MM.1S (cell line): ENCODE measurements around the gene DCLK2.

Experiments
- DNase-seq: peaks from one replicate; pipeline ENCODE4 v3.0.0-alpha.2; 2015
- H2AFZ ChIP-seq: fragments of 300-600 bp; sonication (generic); 2 replicates; pipeline ENCODE4 v1.6.0; 2016; ENCODE audit warnings: antibody characterized with exemption, low read length
- H3F3A ChIP-seq: fragments of 300-600 bp; sonication (generic); 2 replicates; pipeline ENCODE4 v1.6.1; 2016; ENCODE audit warnings: mild to moderate bottlenecking, antibody characterized with exemption, low read length, moderate library complexity, mixed read lengths; ENCODE audit not compliant: insufficient read depth
- H3K27ac ChIP-seq: fragments of 300-600 bp; sonication (generic); 2 replicates; pipeline ENCODE4 v1.5.1; 2016; ENCODE audit warnings: mild to moderate bottlenecking, low read length
- H3K27me3 ChIP-seq: fragments of 300-600 bp; sonication (generic); replicated peaks from 2 replicates; pipeline ENCODE4 v1.6.0; 2016; ENCODE audit warnings: low read length; ENCODE audit not compliant: insufficient read depth
- H3K36me3 ChIP-seq: fragments of 300-600 bp; sonication (generic); replicated peaks from 2 replicates; pipeline ENCODE4 v1.6.1; 2016; ENCODE audit warnings: mild to moderate bottlenecking, low read length, mixed read lengths; ENCODE audit not compliant: insufficient read depth
- H3K4me1 ChIP-seq: fragments of 300-600 bp; sonication (generic); 2 replicates; pipeline ENCODE4 v1.6.1; 2016; ENCODE audit warnings: low read length, mixed read lengths
- H3K4me2 ChIP-seq: fragments of 300-600 bp; sonication (generic); 2 replicates; pipeline ENCODE4 v1.6.0; 2016; ENCODE audit warnings: low read depth, low read length
- H3K4me3 ChIP-seq: fragments of 300-600 bp; sonication (generic); 2 replicates; pipeline ENCODE4 v1.5.1; 2016; ENCODE audit warnings: low read length, mixed read lengths
- H3K79me2 ChIP-seq: fragments of 300-600 bp; sonication (generic); 2 replicates; pipeline ENCODE4 v1.6.1; 2016; ENCODE audit warnings: mixed run types, low read length, mixed read lengths
- H3K9ac ChIP-seq: fragments of 300-600 bp; sonication (generic); 2 replicates; pipeline ENCODE4 v1.6.1; 2016; ENCODE audit warnings: low read length, mixed read lengths
- H3K9me2 ChIP-seq: fragments of 300-600 bp; sonication (generic); replicated peaks from 2 replicates; pipeline ENCODE4 v1.6.1; 2016; ENCODE audit warnings: mild to moderate bottlenecking, low read length, mixed read lengths; ENCODE audit not compliant: insufficient read depth
- H3K9me3 ChIP-seq: fragments of 300-600 bp; sonication (generic); replicated peaks from 2 replicates; pipeline ENCODE4 v1.6.1; 2016; ENCODE audit warnings: mild to moderate bottlenecking, low read length, mixed read lengths; ENCODE audit not compliant: insufficient read depth
- H4K20me1 ChIP-seq: fragments of 300-600 bp; sonication (generic); 2 replicates; pipeline ENCODE4 v1.6.1; 2016; ENCODE audit warnings: mild to moderate bottlenecking, low read length, moderate library complexity, mixed read lengths; ENCODE audit not compliant: insufficient read depth
- CTCF ChIP-seq: fragments of 300-600 bp; sonication (generic); IDR thresholded peaks from 2 replicates; pipeline ENCODE4 v1.5.1; 2016; ENCODE audit warnings: antibody characterized with exemption, low read length, mixed read lengths
- EZH2 ChIP-seq: fragments of 300-600 bp; sonication (generic); optimal IDR thresholded peaks from 2 replicates; pipeline ENCODE3; 2017; ENCODE audit warnings: low read depth, mild to moderate bottlenecking, antibody characterized with exemption, low read length, mixed read lengths
- EZH2phosphoT487 ChIP-seq: fragments of 300-600 bp; sonication (generic); IDR thresholded peaks from 2 replicates; pipeline ENCODE4 v1.6.1; 2018; ENCODE audit warnings: antibody characterized with exemption, low read length

Gene DCLK2

GRCh38 chr4:150114641-150115040 is 36.4 kb downstream of the DCLK2 start:
- H3K9ac ChIP-seq, result no peak overlapping the region
- H3K27me3 ChIP-seq, result no peaks in the 10 kb centered on the region
- H3K27ac ChIP-seq, result no peak overlapping the region
- H3K4me3 ChIP-seq, result no peak overlapping the region
- H2AFZ ChIP-seq, result no peak overlapping the region
- no peak for TF ChIP-seq EZH2
- TF ChIP-seq EZH2phosphoT487, result no peak
- no peak for TF ChIP-seq CTCF
- H3K79me2 ChIP-seq, result no peaks in the 10 kb centered on the region
- no peaks in the 10 kb centered on the region for H3K9me3 ChIP-seq
- H3K4me2 ChIP-seq, result no peak overlapping the region
- no peaks in the 10 kb centered on the region for H4K20me1 ChIP-seq
- no peaks in the 10 kb centered on the region for H3F3A ChIP-seq
- no peaks in the 10 kb centered on the region for H3K9me2 ChIP-seq
- DNase-seq, result no peak
- H3K36me3 ChIP-seq, result no peaks in the 10 kb centered on the region
- no peaks in the 10 kb centered on the region for H3K4me1 ChIP-seq

- no peak overlapping the region for H3K27ac ChIP-seq
- no peak overlapping the region for H3K4me2 ChIP-seq
- no peak overlapping the region for H3K9ac ChIP-seq
- H3F3A ChIP-seq, result no peaks in the 10 kb centered on the region
- H3K9me3 ChIP-seq, result no peaks in the 10 kb centered on the region
- H3K79me2 ChIP-seq, result no peaks in the 10 kb centered on the region
- no peak overlapping the region for H2AFZ ChIP-seq
- H3K4me1 ChIP-seq, result no peaks in the 10 kb centered on the region
- no peaks in the 10 kb centered on the region for H4K20me1 ChIP-seq
- H3K9me2 ChIP-seq, result no peaks in the 10 kb centered on the region
- TF ChIP-seq EZH2 (no peak), EZH2phosphoT487 (no peak), CTCF (no peak)
- no peaks in the 10 kb centered on the region for H3K36me3 ChIP-seq
- DNase-seq, result no peak
- no peaks in the 10 kb centered on the region for H3K27me3 ChIP-seq
- H3K4me3 ChIP-seq, result no peak overlapping the region
Measured at GRCh38 chr4:150115851-150116250, 37.6 kb downstream of the DCLK2 start.

GRCh38 chr4:150116506-150116905 is 38.3 kb downstream of the DCLK2 start:
- Histone ChIP-seq H3K4me1 (no peaks in the 10 kb centered on the region), H3F3A (no peaks in the 10 kb centered on the region), H3K27ac (no peak overlapping the region), H3K9ac (no peak overlapping the region), H3K4me3 (no peak overlapping the region), H3K9me2 (no peaks in the 10 kb centered on the region), H4K20me1 (no peaks in the 10 kb centered on the region), H3K36me3 (no peaks in the 10 kb centered on the region), H3K27me3 (no peaks in the 10 kb centered on the region), H3K79me2 (no peaks in the 10 kb centered on the region), H3K9me3 (no peaks in the 10 kb centered on the region), H2AFZ (no peak overlapping the region), H3K4me2 (no peak overlapping the region)
- TF ChIP-seq EZH2phosphoT487 (no peak), EZH2 (no peak), CTCF (no peak)
- DNase-seq, result no peak

GRCh38 chr4:150117094-150117493 is 38.8 kb downstream of the DCLK2 start:
- Histone ChIP-seq H3K4me1 (no peaks in the 10 kb centered on the region), H3K4me2 (no peak overlapping the region)
- DNase-seq, result no peak

More at GRCh38 chr4:150117094-150117493, 38.8 kb downstream of the DCLK2 start:
- Histone ChIP-seq H3F3A (no peaks in the 10 kb centered on the region), H3K36me3 (no peaks in the 10 kb centered on the region), H4K20me1 (no peaks in the 10 kb centered on the region), H3K4me3 (no peak overlapping the region), H3K27ac (no peak overlapping the region), H3K9ac (no peak overlapping the region), H3K9me2 (no peaks in the 10 kb centered on the region), H3K9me3 (no peaks in the 10 kb centered on the region), H3K27me3 (no peaks in the 10 kb centered on the region), H3K79me2 (no peaks in the 10 kb centered on the region), H2AFZ (no peak overlapping the region)
- TF ChIP-seq EZH2, result no peak
